NCI-H446 treated with DMSO at 0.1 percent for 48 hours (cell line): ENCODE data around the gene C3orf85.

Experiments
- DNase-seq: peaks from one replicate; lab custom pipeline; 2025; lab: John Stamatoyannopoulos, UW

The C3orf85 gene

DNA sequence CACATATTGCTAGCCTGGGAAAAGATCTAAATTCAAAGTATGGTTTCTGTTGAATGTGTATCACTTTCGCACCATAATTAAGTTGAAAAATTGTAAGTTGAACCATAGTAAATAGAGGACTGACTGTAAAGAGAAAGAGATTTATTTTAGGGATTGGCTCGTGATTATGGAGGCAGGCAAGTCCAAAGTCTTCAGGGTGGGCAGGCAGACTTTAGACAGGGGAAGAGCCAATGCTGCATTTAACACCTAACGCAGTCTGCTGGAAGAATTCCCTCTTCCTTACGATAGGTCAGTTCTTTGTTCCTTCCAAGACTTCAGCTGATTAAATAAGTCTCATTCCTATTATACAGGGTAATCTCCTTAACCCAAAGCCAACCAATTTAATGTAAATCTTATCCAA is 15.8 kb downstream of the C3orf85 start:
- DNase-seq, result no peak

DNA sequence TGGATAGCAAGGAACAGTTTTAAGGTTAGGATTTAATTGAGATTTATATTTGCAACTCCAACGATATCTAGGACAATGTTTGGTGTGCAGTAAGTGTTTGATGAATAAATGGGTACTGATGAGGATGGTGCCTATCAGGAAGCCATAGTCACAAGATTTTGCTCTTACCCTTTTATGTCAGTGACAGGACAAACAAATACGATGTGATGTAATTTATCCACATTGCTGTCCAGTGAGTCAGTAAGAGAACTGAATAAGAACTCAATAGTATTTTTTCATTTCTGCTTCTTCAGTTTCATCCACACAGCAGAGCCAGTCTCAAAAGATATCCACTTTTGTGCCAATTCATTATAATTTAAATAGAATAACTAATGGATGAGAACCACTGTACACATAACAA is 18.5 kb downstream of the C3orf85 start:
- no peak for DNase-seq

DNA sequence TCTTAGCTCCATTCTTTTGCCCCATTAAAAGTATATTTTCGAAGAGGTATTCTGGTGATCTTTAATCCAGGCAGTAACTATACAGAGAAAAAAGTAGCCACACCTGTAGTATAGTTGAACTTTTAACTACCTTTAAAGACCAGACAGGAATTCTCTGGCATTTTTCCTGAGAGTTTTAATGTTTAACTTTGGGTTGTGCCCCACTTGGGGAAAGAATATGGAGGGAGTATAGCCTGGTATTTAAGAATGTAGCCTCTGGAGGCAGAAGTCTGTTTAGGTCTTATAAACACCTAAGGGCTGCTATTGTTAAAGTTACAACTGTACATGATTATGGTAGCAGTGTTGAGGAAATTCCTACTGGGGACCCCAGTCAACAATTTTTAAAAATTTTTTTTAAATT is 19.3 kb downstream of the C3orf85 start:
- no peak for DNase-seq

DNA sequence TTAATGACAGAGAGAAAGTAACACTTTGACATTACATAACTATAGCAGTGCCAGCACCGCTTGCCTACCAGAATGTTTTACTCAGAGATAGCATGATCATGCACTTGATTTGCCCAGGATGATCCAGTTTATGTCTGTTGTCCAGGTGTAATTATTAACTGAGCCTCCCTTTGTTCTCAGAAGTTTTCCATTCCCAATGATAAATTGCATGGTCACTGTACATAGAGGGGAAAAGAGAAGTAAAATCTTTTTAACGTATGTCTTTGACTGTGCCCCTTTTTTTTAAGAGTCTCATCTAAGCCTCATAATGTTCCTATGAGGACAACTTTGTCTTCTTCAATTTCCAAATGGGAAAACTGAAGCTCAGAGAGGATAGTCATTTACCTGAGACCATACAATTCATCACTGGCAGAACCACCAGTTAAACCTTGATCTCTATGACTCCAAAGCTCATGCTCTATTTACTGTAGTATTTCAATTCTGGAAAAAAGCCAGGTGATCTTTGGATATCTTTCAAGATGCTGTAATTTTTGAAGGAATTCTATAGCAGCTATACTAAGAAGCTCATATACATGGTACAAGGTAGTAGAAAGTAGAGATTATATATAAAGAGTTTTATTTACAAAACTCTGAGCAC is 25.1 kb downstream of the C3orf85 start:
- no peak for DNase-seq

DNA sequence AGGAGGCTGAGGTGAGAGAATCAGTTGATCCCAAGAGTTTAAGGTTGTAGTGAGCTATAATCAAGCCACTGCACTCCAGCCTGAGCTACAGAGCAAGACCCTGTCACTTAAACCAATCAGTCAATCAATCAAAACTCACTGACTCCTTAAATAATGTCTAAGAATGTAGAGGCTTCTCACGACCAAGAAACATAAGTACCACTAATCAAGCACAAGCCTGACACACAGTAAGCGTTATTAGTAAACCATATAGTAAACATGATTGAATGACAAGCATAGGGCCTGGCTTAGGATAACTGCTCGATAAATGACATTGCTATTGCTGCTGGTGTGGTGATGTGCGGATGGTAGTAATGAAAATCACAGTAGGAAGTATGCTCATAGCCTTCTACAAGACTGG is 29.4 kb downstream of the C3orf85 start:
- no peak for DNase-seq

DNA sequence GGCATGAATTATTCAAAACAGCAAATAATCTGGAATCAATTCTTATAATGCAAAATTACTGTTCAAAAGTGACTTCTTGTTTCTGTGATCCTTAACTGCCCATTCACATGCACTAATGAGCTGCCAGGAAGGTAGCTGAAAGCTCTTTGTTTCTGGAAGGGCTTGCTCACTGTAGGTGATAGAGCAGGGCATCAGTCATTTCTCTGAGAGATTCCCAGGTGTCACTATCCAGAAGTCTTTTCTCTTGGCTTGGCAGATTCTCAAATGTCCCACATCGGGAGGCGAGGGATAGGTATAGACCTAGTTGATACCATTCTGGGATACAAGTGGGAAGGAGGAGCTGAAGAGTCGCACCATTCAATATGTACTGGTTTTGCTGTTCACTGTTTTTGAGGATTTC is 35.0 kb downstream of the C3orf85 start:
- no peak for DNase-seq

DNA sequence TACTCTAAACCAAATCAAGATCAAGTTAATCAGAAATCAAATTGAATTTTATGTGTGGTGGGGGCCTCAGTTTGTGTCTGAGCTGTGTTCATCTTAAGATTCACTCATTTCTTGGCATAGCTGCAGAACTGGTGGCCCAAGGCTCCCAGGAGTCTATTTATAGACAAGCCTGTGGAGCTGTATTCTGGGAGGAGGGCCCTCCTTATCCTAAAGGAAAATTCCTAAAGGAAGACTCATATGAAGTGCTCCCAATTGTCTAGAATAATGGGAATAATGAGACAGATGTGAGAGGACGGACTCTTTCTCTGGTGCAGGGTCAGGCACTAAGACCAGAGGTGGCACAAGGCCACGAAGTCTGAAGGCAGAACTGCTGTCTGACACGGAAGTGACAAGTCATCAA is 38.9 kb downstream of the C3orf85 start:
- DNase-seq, result no peak

DNA sequence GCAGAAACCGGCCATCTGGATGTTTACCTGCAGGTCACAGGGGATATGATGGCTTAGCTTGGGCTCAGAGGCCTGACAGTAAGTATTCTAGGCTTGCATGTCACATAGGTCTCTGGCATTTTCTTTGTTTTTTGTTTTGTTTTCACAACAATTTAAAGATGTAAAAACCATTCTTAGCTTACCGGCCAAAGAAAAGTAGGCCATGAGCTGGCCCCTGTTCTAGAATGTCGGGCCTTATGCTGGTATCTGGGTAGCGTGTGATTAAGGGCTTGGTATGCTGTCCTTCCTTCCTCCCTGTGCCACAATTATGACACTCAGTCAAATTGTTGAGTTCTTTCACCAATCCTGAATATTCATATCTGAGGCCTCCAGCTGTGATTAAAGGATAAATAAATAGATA is 40.2 kb downstream of the C3orf85 start:
- DNase-seq, result no peak

DNA sequence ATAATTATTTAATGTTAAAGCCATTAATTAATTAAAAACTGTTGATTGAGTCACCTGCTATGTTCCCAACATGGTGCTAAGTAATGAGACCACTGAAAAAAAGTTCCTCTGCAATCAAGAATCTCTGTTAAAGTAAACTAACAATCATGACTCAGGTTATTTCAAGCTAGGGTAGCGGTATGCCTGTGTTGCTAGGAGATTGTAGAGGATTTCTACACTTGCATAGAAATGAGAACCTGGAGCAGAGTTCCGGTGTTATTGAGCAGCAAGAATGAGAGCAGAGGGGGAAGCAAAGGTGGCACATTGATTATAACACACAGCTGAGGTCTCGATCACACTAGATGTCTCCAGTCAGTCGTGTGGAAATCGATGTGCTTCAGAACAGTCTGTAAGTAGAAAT is 41.4 kb downstream of the C3orf85 start:
- no peak for DNase-seq

DNA sequence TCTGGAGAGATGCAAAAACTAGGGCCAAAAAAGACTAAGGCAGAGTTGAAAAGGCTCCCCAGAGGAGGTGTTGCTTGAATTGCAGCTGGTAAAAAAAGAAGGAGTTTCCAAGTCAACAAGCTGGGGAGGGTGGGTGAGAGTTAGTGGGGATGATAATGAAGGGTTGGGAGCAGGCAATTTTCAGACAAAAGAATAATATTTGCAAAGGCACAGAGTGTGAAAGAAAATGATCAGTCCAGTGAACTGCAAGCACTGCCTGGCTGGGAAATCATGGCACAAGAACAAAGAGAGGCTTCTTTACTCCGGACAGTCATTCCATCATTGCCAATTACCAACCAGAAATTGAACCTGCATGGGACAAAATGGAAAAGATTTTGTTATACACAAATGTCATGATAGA is 42.2 kb downstream of the C3orf85 start:
- DNase-seq, result no peak

DNA sequence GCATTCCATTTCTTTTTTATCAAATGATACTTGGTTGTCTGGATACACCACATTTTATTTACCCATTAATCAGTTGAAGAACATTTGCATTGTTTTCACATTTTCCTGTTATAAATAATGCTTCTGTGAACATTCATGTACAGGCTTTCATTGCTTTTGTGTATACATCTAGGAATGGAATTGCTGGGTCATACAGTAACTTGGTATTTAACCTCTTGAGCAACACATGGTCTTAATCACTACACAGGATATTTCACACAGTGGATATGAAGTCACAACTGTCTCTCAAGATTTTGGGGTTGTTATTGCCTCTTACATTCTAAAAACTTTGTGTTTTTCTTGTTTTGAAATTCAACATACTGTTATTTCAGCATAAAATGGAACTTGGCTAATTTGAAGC is 48.2 kb downstream of the C3orf85 start:
- no peak for DNase-seq

DNA sequence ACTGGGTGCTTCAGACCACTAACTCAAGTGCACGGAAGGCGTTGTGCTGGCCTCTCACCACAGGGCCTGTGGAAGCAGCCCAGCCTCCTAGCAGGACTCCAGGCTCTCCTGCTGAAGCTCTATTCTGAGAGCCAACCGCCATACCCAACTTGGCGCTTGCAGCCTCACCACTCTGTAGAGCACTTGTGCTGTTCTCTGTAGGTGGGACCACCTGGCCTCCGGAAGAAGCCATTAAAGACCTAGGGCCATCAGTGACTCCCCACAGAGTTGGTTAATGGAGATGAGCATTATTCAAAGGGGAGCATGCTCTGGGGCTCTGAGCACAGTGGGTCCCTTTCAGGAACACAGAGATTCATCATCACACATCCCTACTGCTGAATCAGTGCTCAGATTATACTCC is 50.9 kb downstream of the C3orf85 start:
- no peak for DNase-seq

DNA sequence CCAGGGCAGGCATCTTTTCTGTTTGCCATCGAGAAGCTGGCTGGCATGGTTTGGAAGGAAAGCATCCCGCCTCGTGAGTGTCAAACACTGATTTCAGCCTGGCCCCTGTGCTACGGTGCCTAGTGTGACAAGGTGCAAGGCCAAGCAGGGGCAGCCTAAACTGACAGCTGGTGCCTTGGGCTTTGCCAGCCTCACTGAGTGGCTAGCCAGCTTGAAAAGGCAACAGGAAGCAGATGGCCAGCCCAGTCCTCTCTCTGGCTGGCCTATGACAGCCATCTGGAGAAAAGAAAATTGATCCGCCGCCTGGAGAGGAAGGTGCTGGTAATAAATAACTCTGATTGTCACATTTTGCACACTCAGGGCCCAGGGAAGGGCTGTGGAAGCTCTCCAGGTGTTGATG is 52.2 kb downstream of the C3orf85 start:
- peak; percentile 7 for DNase-seq

DNA sequence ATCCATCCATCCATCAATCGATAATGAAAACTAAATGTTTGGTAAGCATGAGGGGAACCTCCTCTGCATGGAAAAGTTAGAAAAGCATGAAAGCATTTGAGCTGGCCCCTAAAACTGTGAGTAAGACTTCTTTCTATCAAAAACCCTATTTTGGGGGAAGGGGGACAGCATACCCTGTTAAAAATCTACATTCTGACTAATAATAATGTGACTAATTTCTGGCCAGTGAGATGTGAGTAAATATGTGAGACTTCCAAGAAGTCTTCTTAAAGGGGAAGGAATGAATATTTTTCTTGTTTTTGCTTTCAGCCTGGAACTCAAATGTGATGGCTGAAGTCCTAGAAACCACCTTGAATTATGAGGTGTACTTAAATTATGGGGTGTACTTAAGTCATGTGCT is 54.9 kb downstream of the C3orf85 start:
- DNase-seq, result no peak

DNA sequence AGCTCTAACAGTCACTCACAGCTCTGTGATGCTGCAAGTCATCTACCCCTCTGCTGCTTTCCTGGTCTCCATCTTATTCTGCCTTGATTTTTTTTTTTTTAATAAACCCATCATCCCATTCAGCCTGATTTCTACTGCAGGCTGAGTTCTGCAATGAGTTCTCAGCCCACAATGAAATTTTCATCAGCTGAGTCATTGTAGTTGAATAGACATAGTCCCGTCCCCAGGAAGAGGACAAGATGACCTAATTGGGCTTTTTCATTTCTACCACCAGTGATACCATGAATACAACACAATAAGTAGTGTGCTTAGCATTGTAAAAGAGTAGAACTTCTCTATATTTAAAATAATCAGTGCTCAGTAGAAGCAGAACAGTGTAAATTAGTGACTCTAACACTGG is 59.3 kb downstream of the C3orf85 start:
- DNase-seq, result no peak
